NCI-H526 (cell line): ENCODE results near the gene CDCA3.

ENCODE experiments used
- DNase-seq, 2 experiments: peaks; one replicate each; lab custom pipeline; 2025; lab: John Stamatoyannopoulos, UW

Gene CDCA3

GRCh38 chr12:6820166-6820565, 30.9 kb downstream of the CDCA3 start:
- DNase-seq: no peak

GRCh38 chr12:6819106-6820030, 31.7 kb downstream of the CDCA3 start:
- no peak for DNase-seq

GRCh38 chr12:6818645-6819044, 32.4 kb downstream of the CDCA3 start:
- DNase-seq: no peak

- DNase-seq: no peak
Observed at GRCh38 chr12:6818222-6818621, 32.9 kb downstream of the CDCA3 start.

GRCh38 chr12:6817662-6818157, 33.4 kb downstream of the CDCA3 start:
- DNase-seq: no peak

- no peak for DNase-seq
Observed at GRCh38 chr12:6817098-6817497, 34.0 kb downstream of the CDCA3 start.

GRCh38 chr12:6816598-6816997, 34.5 kb downstream of the CDCA3 start:
- no peak for DNase-seq

GRCh38 chr12:6813363-6813762, 37.7 kb downstream of the CDCA3 start:
- no peak for DNase-seq

- no peak for DNase-seq
Observed at GRCh38 chr12:6810758-6811157, 40.3 kb downstream of the CDCA3 start.

- DNase-seq: no peak
Observed at GRCh38 chr12:6809056-6809455, 42.0 kb downstream of the CDCA3 start.

GRCh38 chr12:6807170-6807569, 43.9 kb downstream of the CDCA3 start:
- no peak for DNase-seq

GRCh38 chr12:6799147-6799546, 51.9 kb downstream of the CDCA3 start:
- DNase-seq: no peak
